ENCODE data around the gene ULK4.

ULK4 gene

DNA sequence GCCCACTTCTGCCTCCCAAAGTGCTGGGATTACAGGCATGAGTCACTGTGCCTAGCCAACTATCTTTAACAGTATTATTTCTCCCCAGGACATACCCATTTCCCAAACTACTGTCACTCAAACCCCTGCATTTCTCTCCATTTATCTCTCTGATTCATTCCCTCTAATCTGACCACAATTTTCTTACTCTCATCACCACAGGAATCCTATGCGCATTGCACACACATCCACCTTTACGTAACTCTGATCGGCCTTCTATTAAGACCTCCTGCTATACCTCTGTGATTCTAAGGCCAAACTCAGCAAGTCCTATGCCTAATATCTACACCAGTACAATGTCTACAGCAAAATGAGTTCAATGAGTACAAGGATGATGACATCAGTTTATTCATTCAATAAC is 235.0 kb downstream of the ULK4 start:
- DNase-seq (ENCODE audit: low spot score) (no peak), ATAC-seq (ENCODE audit: low read depth) (no peak)
- TF ChIP-seq, protein P1, sequence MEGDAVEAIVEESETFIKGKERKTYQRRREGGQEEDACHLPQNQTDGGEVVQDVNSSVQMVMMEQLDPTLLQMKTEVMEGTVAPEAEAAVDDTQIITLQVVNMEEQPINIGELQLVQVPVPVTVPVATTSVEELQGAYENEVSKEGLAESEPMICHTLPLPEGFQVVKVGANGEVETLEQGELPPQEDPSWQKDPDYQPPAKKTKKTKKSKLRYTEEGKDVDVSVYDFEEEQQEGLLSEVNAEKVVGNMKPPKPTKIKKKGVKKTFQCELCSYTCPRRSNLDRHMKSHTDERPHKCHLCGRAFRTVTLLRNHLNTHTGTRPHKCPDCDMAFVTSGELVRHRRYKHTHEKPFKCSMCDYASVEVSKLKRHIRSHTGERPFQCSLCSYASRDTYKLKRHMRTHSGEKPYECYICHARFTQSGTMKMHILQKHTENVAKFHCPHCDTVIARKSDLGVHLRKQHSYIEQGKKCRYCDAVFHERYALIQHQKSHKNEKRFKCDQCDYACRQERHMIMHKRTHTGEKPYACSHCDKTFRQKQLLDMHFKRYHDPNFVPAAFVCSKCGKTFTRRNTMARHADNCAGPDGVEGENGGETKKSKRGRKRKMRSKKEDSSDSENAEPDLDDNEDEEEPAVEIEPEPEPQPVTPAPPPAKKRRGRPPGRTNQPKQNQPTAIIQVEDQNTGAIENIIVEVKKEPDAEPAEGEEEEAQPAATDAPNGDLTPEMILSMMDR (IDR thresholded peaks at IDR 0.05; ENCODE audit: poor library complexity, severe bottlenecking): no peak
- no peak overlapping the region for H3K4me3 ChIP-seq (ENCODE audit: severe bottlenecking)
- H3K27ac ChIP-seq (ENCODE audit: poor library complexity, severe bottlenecking): no peak overlapping the region
- no peaks in the 10 kb centered on the region for H3K36me3 ChIP-seq (ENCODE audit: low read depth)
- no peaks in the 10 kb centered on the region for H3K4me1 ChIP-seq (ENCODE audit: insufficient read depth, poor library complexity, severe bottlenecking)
- no peaks in the 10 kb centered on the region for H3K27me3 ChIP-seq (ENCODE audit: insufficient read depth, poor library complexity, severe bottlenecking)
- H3K9me3 ChIP-seq (ENCODE audit: severe bottlenecking): no peaks in the 10 kb centered on the region

DNA sequence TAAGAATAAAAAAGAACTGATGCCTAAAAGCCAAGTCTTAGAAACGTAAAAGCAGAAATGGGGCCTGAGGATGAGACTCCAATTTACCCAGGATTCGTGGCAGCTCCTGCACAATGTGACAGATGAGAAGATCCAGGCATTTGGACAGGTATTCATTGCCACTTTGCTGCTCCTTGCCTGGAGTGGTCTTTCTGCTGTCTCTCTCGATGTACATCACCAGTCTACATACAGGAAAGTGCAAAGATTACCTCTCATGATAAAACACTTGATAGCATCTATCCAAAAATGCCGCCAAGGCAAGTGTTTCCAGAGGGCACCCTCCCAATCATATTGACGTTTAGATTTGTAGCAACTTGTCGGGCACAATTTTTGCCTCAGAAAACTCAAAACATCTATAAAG is 244.3 kb downstream of the ULK4 start:
- ATAC-seq (ENCODE audit: low read depth): no peak

DNA sequence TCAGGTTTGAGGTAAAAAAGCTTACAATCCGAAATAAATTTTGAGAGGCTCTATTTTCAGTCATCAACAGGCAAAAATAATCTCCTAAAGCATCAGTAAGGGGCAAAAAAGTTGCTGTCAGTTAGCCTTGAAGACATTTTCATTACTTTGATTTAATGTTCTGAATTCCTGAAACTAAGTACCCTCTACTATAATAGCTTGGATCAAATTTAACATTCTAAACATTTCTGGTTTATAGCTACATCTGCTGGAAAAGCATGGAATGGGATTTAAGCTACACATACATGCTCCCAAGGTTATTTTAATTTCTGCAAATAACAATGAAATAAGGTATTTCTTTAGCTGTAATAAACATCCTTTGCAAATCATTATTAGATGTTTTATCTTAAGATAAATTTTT is 245.4 kb downstream of the ULK4 start:
- Histone ChIP-seq H3K9me3 (ENCODE audit: severe bottlenecking) (no peaks in the 10 kb centered on the region), H3K27ac (ENCODE audit: poor library complexity, severe bottlenecking) (no peak overlapping the region), H3K27me3 (ENCODE audit: insufficient read depth, poor library complexity, severe bottlenecking) (no peaks in the 10 kb centered on the region), H3K4me3 (ENCODE audit: severe bottlenecking) (no peak overlapping the region), H3K4me1 (ENCODE audit: insufficient read depth, poor library complexity, severe bottlenecking) (no peaks in the 10 kb centered on the region), H3K36me3 (ENCODE audit: low read depth) (no peaks in the 10 kb centered on the region)
- TF ChIP-seq, protein P1 (IDR thresholded peaks at IDR 0.05; ENCODE audit: poor library complexity, severe bottlenecking): peak; percentile 41
- ATAC-seq (ENCODE audit: low read depth): no peak
- DNase-seq (ENCODE audit: low spot score): no peak

More for the DNA sequence above, 244.3 kb downstream of the ULK4 start:
- H3K27me3 ChIP-seq (ENCODE audit: insufficient read depth, poor library complexity, severe bottlenecking): no peaks in the 10 kb centered on the region
- H3K4me1 ChIP-seq (ENCODE audit: insufficient read depth, poor library complexity, severe bottlenecking): no peaks in the 10 kb centered on the region
- H3K9me3 ChIP-seq (ENCODE audit: severe bottlenecking): no peaks in the 10 kb centered on the region
- DNase-seq (ENCODE audit: low spot score): no peak
- no peak overlapping the region for H3K27ac ChIP-seq (ENCODE audit: poor library complexity, severe bottlenecking)
- no peak overlapping the region for H3K4me3 ChIP-seq (ENCODE audit: severe bottlenecking)
- TF ChIP-seq, protein P1 (IDR thresholded peaks at IDR 0.05; ENCODE audit: poor library complexity, severe bottlenecking): no peak
- H3K36me3 ChIP-seq (ENCODE audit: low read depth): no peaks in the 10 kb centered on the region

DNA sequence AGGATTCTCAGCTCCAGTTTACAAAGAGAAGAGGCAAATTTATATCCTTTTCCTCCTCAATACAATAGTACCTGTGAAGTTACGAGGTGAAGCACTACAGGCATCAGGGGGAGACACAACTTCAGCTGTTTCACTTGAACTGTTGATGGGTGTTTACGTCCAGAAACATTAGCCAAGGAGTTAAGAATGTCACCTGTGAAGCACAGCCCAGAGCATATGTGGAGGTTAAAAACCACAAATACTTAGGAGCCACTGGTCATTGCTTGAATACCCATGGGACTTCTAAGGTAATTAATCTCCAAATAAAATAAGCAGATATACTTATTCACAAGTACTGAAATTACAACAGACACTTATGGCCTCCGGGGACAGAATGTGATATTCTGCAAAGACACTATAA is 246.5 kb downstream of the ULK4 start:
- no peaks in the 10 kb centered on the region for H3K9me3 ChIP-seq (ENCODE audit: severe bottlenecking)
- TF ChIP-seq, protein P1 (IDR thresholded peaks at IDR 0.05; ENCODE audit: poor library complexity, severe bottlenecking): no peak
- no peak overlapping the region for H3K27ac ChIP-seq (ENCODE audit: poor library complexity, severe bottlenecking)
- no peak overlapping the region for H3K4me3 ChIP-seq (ENCODE audit: severe bottlenecking)
- no peaks in the 10 kb centered on the region for H3K27me3 ChIP-seq (ENCODE audit: insufficient read depth, poor library complexity, severe bottlenecking)
- ATAC-seq (ENCODE audit: low read depth) (no peak), DNase-seq (ENCODE audit: low spot score) (no peak)
- H3K4me1 ChIP-seq (ENCODE audit: insufficient read depth, poor library complexity, severe bottlenecking): no peaks in the 10 kb centered on the region
- H3K36me3 ChIP-seq (ENCODE audit: low read depth): no peaks in the 10 kb centered on the region

DNA sequence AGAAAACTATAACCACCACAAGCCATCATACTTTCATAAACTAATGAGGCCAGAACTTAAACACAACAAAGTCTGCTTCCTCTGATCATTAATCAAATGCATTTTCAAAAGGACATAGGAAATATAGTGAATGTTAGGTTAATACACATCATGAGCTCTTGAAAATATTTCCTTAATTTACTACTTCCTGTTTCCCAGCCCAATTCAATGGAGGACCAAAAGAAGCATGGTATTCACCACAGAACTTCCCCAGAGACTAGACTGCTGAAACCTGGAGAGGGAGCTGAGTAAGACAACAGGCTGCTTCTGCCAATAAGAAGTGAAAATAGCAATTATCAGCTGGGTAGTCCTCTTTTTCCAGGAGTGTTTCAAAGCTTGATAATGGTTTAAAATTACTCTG is 250.3 kb downstream of the ULK4 start:
- no peaks in the 10 kb centered on the region for H3K9me3 ChIP-seq (ENCODE audit: severe bottlenecking)
- ATAC-seq (ENCODE audit: low read depth) (no peak), DNase-seq (ENCODE audit: low spot score) (no peak)
- H3K4me1 ChIP-seq (ENCODE audit: insufficient read depth, poor library complexity, severe bottlenecking): no peaks in the 10 kb centered on the region
- H3K4me3 ChIP-seq (ENCODE audit: severe bottlenecking): no peak overlapping the region
- no peak overlapping the region for H3K27ac ChIP-seq (ENCODE audit: poor library complexity, severe bottlenecking)
- H3K36me3 ChIP-seq (ENCODE audit: low read depth): no peaks in the 10 kb centered on the region
- TF ChIP-seq, protein P1 (IDR thresholded peaks at IDR 0.05; ENCODE audit: poor library complexity, severe bottlenecking): no peak
- no peaks in the 10 kb centered on the region for H3K27me3 ChIP-seq (ENCODE audit: insufficient read depth, poor library complexity, severe bottlenecking)
